Measurements from ENCODE around the gene KRTAP10-3.
A peak's percentile ranks its signal among the peaks of the same experiment; 100 is the strongest.

KRTAP10-3 gene

DNA sequence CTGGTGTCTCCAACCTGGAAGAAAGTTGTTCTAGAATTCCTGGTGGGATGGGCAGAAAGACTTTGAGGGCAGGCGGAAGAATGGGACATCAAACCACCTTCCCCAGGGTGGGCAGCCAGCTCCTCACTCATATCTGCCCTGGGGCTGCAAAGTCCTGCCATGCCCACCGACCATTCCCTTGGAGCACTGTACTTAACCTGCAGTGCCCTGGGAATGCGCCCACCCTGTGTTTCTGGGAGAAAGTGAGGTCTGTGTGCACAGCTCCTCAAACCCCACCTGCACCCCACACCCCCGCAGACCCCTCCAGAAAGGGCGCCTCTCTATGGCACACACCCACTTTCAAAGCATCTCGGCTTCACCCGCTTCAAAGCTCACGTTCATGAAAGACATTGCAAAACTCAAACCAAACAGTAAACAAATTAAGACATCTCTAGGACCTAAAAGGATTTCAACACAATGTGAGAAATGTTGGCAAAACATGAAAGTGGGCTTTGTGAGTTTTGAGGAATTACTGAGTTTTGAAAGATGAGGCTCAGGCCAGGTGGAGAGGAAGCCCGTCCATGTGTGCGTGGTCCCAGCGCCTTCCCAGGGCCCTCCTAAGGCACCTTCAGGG lies 43.7 kb downstream of the KRTAP10-3 start:
- no peak for DNase-seq

DNA sequence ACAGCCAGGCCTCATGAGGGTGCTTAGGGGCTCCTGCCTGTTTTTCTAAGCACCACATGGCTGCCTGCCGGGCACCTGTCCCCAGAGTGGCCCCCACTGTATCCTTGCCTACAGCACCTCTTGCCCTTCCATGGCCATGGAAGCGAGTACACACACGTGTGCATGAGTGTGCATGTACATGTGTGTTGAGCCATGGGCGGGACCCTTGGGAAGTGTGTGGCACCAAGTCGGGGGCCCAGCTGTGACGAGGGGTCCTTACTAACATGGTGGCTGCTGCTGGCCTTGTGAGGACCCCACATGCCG lies 44.4 kb downstream of the KRTAP10-3 start:
- DNase-seq, result no peak

- no peak for DNase-seq
Measured at GRCh38 chr21:44513389-44514217, 45.0 kb downstream of the KRTAP10-3 start.

- DNase-seq, result no peak
Measured at GRCh38 chr21:44512496-44513388, 45.9 kb downstream of the KRTAP10-3 start.

- no peak for DNase-seq
Measured at GRCh38 chr21:44511938-44512275, 46.7 kb downstream of the KRTAP10-3 start.

- no peak for DNase-seq
Measured at GRCh38 chr21:44511219-44511937, 47.2 kb downstream of the KRTAP10-3 start.

DNA sequence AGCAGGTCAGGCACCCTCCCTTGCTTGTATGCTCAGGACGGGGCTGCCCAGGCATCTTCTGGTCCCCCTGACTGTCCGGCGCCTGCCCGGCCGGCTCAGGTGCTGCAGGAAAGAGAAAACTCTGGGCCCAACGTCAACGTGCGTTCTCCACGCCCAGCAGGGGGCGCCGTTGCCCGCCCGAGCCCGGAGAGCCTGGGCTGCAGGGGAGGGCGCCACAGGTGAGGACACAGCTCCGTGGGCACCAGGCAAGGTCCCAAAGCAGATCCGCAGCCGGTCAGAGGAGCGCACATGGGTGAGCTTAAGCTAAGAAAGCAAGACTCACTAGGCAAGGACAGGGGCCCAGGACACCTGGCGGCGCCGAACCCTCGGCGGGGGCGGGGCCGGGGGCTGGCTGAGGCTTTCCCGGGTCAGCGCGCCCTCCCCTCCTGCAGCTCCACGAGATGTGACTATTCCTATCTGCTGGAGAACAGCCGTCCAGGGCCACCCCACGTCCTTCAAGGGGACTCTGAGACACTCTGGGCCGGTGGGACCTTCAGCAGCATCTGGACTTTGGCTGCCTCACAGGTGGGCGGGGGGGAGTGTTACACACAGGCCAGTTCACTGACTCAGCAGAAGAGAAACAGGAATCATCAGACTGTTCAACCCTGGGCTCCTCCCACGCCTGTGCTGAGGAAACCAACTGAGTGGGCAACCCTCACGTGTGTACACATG lies 47.9 kb downstream of the KRTAP10-3 start:
- peak; percentile 71 for DNase-seq

- DNase-seq, result no peak
Measured at GRCh38 chr21:44510109-44510507, 48.5 kb downstream of the KRTAP10-3 start.

GRCh38 chr21:44509539-44509938 lies 49.1 kb downstream of the KRTAP10-3 start:
- DNase-seq, result peak; percentile 72 to 73

- no peak for DNase-seq
Measured at GRCh38 chr21:44508711-44509445, 49.7 kb downstream of the KRTAP10-3 start.

GRCh38 chr21:44508426-44508710 lies 50.2 kb downstream of the KRTAP10-3 start:
- no peak for DNase-seq

Data from SHP77 (cell line).